Spleen (tissue), 7 donors: ENCODE data around the gene MICU2.

Source experiments
- POLR2A ChIP-seq, 3 donors: fragments of 450-650 bp; IDR thresholded peaks; one replicate each; pipeline ENCODE4 v1.5.1; 2017; ENCODE audit warnings: antibody characterized with exemption in 3 of 3, mild to moderate bottlenecking in 1 of 3
- TF ChIP-seq, protein P1 (sequence below), 11 experiments: fragments of 200-600 bp in 7 of 11; fragments of 450-650 bp in 4 of 11; sonication (generic) in 4 of 11; IDR thresholded peaks in 8 of 11; conservative IDR thresholded peaks in 3 of 11; 1 replicate in 7 of 11; 2 replicates in 4 of 11; pipeline versions ENCODE4 v1.4.0 to v1.8.0; 2016 to 2021; ENCODE audit warnings: antibody characterized with exemption in 11 of 11, inconsistent platforms in 4 of 11, mild to moderate bottlenecking in 1 of 11
- donor health status: DM: no; HTN: no; CAD: no; lungs with moderate emphysema.
- donor health status: DM: no; HTN: no; CAD: no.
- donor health status: DM: no; HTN: no; CAD: no.

- TF ChIP-seq, protein P1, sequence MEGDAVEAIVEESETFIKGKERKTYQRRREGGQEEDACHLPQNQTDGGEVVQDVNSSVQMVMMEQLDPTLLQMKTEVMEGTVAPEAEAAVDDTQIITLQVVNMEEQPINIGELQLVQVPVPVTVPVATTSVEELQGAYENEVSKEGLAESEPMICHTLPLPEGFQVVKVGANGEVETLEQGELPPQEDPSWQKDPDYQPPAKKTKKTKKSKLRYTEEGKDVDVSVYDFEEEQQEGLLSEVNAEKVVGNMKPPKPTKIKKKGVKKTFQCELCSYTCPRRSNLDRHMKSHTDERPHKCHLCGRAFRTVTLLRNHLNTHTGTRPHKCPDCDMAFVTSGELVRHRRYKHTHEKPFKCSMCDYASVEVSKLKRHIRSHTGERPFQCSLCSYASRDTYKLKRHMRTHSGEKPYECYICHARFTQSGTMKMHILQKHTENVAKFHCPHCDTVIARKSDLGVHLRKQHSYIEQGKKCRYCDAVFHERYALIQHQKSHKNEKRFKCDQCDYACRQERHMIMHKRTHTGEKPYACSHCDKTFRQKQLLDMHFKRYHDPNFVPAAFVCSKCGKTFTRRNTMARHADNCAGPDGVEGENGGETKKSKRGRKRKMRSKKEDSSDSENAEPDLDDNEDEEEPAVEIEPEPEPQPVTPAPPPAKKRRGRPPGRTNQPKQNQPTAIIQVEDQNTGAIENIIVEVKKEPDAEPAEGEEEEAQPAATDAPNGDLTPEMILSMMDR (IDR thresholded peaks at IDR 0.05 in 8 of 11, conservative IDR thresholded peaks at IDR 0.05 in 3 of 11), result no peak
- no peak for TF ChIP-seq POLR2A (IDR thresholded peaks at IDR 0.05)
Observed at GRCh38 chr13:21573920-21574712, 29.9 kb downstream of the MICU2 start.
